ENCODE data around the gene EML6.

DNA sequence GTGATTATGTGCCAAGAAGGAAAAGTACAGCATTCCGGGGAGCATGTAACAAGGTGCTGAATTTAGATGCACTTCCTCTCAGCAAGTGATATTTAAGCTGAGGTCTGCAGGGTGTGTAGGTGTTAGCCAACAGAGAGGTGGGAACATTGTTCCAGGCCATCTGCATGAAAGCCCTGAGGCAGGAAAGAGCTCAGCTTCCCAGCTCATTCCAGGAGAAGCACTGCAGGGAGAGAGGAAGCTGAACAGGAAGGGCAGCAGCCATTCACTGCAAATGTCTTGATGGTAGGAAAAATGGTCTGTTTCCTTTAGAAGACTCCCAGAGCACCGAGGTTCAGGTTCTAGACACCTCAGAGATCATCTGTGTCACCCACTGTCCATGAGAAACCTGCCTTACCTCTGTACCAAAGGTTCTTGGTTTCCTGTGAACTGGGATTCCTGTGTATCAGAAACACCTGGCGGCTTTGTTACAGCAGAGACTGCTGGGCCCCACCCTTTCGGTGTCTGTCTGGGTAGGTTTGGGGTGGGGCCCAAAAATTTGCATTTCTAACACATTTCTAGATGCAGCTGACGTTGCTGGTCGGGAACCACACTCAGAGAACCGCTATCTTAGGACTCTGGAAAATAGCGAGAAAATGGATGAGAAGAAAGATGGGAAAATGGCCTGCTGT, 242.8 kb downstream of the EML6 start:
- no peak for TF ChIP-seq POLR2AphosphoS5 (IDR thresholded peaks at IDR 0.05; ENCODE audit: low read depth, low read length)
- TF ChIP-seq EGR1 (IDR thresholded peaks at IDR 0.05; ENCODE audit: low read depth): no peak
- TF ChIP-seq POLR2A (IDR thresholded peaks at IDR 0.05; ENCODE audit: borderline replicate concordance, extremely low read depth, insufficient read depth, insufficient read length): no peak
- TF ChIP-seq, protein P1, sequence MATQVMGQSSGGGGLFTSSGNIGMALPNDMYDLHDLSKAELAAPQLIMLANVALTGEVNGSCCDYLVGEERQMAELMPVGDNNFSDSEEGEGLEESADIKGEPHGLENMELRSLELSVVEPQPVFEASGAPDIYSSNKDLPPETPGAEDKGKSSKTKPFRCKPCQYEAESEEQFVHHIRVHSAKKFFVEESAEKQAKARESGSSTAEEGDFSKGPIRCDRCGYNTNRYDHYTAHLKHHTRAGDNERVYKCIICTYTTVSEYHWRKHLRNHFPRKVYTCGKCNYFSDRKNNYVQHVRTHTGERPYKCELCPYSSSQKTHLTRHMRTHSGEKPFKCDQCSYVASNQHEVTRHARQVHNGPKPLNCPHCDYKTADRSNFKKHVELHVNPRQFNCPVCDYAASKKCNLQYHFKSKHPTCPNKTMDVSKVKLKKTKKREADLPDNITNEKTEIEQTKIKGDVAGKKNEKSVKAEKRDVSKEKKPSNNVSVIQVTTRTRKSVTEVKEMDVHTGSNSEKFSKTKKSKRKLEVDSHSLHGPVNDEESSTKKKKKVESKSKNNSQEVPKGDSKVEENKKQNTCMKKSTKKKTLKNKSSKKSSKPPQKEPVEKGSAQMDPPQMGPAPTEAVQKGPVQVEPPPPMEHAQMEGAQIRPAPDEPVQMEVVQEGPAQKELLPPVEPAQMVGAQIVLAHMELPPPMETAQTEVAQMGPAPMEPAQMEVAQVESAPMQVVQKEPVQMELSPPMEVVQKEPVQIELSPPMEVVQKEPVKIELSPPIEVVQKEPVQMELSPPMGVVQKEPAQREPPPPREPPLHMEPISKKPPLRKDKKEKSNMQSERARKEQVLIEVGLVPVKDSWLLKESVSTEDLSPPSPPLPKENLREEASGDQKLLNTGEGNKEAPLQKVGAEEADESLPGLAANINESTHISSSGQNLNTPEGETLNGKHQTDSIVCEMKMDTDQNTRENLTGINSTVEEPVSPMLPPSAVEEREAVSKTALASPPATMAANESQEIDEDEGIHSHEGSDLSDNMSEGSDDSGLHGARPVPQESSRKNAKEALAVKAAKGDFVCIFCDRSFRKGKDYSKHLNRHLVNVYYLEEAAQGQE (IDR thresholded peaks at IDR 0.05; ENCODE audit: low read depth): no peak
- TF ChIP-seq EZH2phosphoT487 (IDR thresholded peaks at IDR 0.05; ENCODE audit: borderline replicate concordance): no peak
- TF ChIP-seq, protein P2, sequence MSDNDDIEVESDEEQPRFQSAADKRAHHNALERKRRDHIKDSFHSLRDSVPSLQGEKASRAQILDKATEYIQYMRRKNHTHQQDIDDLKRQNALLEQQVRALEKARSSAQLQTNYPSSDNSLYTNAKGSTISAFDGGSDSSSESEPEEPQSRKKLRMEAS (IDR thresholded peaks at IDR 0.05): no peak
- no peak for TF ChIP-seq TCF7L2 (IDR thresholded peaks at IDR 0.05; ENCODE audit: borderline replicate concordance, extremely low read depth, insufficient read depth, insufficient read length)
- TF ChIP-seq CBX3 (IDR thresholded peaks at IDR 0.05; ENCODE audit: low read depth): no peak

Data from HCT116 (cell line).